Measurements from ENCODE around the gene CD63.

The CD63 gene

GRCh38 chr12:55721601-55722213 lies 7.1 kb downstream of the CD63 start:
- Histone ChIP-seq H3K4me3 (ENCODE audit: low read depth in 1 of 2, low read length in 2 of 2) (peak overlapping the region; percentile 57 to 59), H3K9ac (ENCODE audit: low read depth in 1 of 2, low read length in 2 of 2) (peak overlapping the region; percentile 36 to 48)

GRCh38 chr12:55720894-55721444 lies 7.8 kb downstream of the CD63 start:
- Histone ChIP-seq H3K9ac (ENCODE audit: low read depth in 1 of 2, low read length in 2 of 2) (peak overlapping the region; percentile 46 to 48), H3K36me3 (ENCODE audit: control insufficient read depth in 1 of 2, insufficient read depth in 2 of 2, low read length in 2 of 2) (peaks cover 12 to 33% of the 10 kb centered on the region in 2 donors), H3K4me1 (ENCODE audit: control insufficient read depth in 1 of 2, insufficient read depth in 2 of 2, low read length in 2 of 2) (peaks cover 71 to 85% of the 10 kb centered on the region in 2 donors), H3K4me3 (ENCODE audit: low read depth in 1 of 2, low read length in 2 of 2) (peak overlapping the region; percentile 57 to 59), H3K27me3 (ENCODE audit: control insufficient read depth in 1 of 2, insufficient read depth in 2 of 2, low read length in 2 of 2) (no peaks in the 10 kb centered on the region), H3K27ac (ENCODE audit: low read depth, low read length) (no peak overlapping the region), H3K9me3 (ENCODE audit: control insufficient read depth in 1 of 2, low read length in 2 of 2) (no peaks in the 10 kb centered on the region)

More at GRCh38 chr12:55721601-55722213, 7.1 kb downstream of the CD63 start:
- Histone ChIP-seq H3K27ac (ENCODE audit: low read depth, low read length) (no peak overlapping the region), H3K27me3 (ENCODE audit: control insufficient read depth in 1 of 2, insufficient read depth in 2 of 2, low read length in 2 of 2) (no peaks in the 10 kb centered on the region), H3K4me1 (ENCODE audit: control insufficient read depth in 1 of 2, insufficient read depth in 2 of 2, low read length in 2 of 2) (peaks cover 70 to 84% of the 10 kb centered on the region in 2 donors), H3K9me3 (ENCODE audit: control insufficient read depth in 1 of 2, low read length in 2 of 2) (no peaks in the 10 kb centered on the region), H3K36me3 (ENCODE audit: control insufficient read depth in 1 of 2, insufficient read depth in 2 of 2, low read length in 2 of 2) (peaks cover 13 to 40% of the 10 kb centered on the region in 2 donors)

GRCh38 chr12:55720071-55720564 lies 8.7 kb downstream of the CD63 start, which contains the start of gene RDH5:
Gene RDH5 (plus strand): TSS chr12:55720393. CDS start chr12:55721185, 792 bp downstream.
- no peaks in the 10 kb centered on the region for H3K27me3 ChIP-seq (ENCODE audit: control insufficient read depth in 1 of 2, insufficient read depth in 2 of 2, low read length in 2 of 2)
- peak within 1 kb of the TSS; percentile 49 for H3K27ac ChIP-seq (ENCODE audit: low read depth, low read length)
- peak within 1 kb of the TSS; percentile 57 to 59 for H3K4me3 ChIP-seq (ENCODE audit: low read depth in 1 of 2, low read length in 2 of 2)
- peaks cover 77 to 90% of the 10 kb centered on the region in 2 donors for H3K4me1 ChIP-seq (ENCODE audit: control insufficient read depth in 1 of 2, insufficient read depth in 2 of 2, low read length in 2 of 2)
- no peaks in the 10 kb centered on the region for H3K9me3 ChIP-seq (ENCODE audit: control insufficient read depth in 1 of 2, low read length in 2 of 2)
- H3K9ac ChIP-seq (ENCODE audit: low read depth in 1 of 2, low read length in 2 of 2): peak within 1 kb of the TSS; percentile 46 to 48
- H3K36me3 ChIP-seq (ENCODE audit: control insufficient read depth in 1 of 2, insufficient read depth in 2 of 2, low read length in 2 of 2): peaks cover 5 to 25% of the 10 kb centered on the region in 2 donors

DNA sequence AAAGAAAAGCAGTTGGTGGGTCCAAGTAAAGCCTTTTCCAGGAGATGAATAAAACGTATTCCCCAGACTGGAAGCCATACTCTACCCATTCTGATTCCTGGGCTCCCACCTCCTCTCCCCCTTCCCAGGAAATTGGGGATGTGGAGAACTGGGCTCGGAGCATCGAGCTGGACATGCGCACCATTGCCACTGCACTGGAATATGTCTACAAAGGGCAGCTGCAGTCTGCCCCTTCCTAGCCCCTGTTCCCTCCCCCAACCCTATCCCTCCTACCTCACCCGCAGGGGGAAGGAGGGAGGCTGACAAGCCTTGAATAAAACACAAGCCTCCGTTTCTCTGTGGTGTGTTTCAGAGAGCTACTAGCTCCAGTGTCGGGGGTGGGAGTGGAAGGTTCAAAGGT lies 9.4 kb downstream of the CD63 start:
- no peaks in the 10 kb centered on the region for H3K27me3 ChIP-seq (ENCODE audit: control insufficient read depth in 1 of 2, insufficient read depth in 2 of 2, low read length in 2 of 2)
- no peaks in the 10 kb centered on the region for H3K9me3 ChIP-seq (ENCODE audit: control insufficient read depth in 1 of 2, low read length in 2 of 2)
- peak overlapping the region; percentile 4 to 9 for H3K9ac ChIP-seq (ENCODE audit: low read depth in 1 of 2, low read length in 2 of 2)
- H3K36me3 ChIP-seq (ENCODE audit: control insufficient read depth in 1 of 2, insufficient read depth in 2 of 2, low read length in 2 of 2): peaks cover 4 to 18% of the 10 kb centered on the region in 2 donors
- peak overlapping the region in 1 of 2 donors; percentile 13 for H3K4me3 ChIP-seq (ENCODE audit: low read depth in 1 of 2, low read length in 2 of 2)
- H3K4me1 ChIP-seq (ENCODE audit: control insufficient read depth in 1 of 2, insufficient read depth in 2 of 2, low read length in 2 of 2): peaks cover 69 to 85% of the 10 kb centered on the region in 2 donors
- H3K27ac ChIP-seq (ENCODE audit: low read depth, low read length): peak overlapping the region; percentile 28

- peaks cover 63 to 79% of the 10 kb centered on the region in 2 donors for H3K4me1 ChIP-seq (ENCODE audit: control insufficient read depth in 1 of 2, insufficient read depth in 2 of 2, low read length in 2 of 2)
Observed at GRCh38 chr12:55718624-55719275, 10.1 kb downstream of the CD63 start.

GRCh38 chr12:55718015-55718414 lies 10.8 kb downstream of the CD63 start:
- Histone ChIP-seq H3K9me3 (ENCODE audit: control insufficient read depth in 1 of 2, low read length in 2 of 2) (no peaks in the 10 kb centered on the region), H3K36me3 (ENCODE audit: control insufficient read depth in 1 of 2, insufficient read depth in 2 of 2, low read length in 2 of 2) (peaks cover 0 to 6% of the 10 kb centered on the region in 2 donors), H3K9ac (ENCODE audit: low read depth in 1 of 2, low read length in 2 of 2) (peak overlapping the region in 1 of 2 donors; percentile 21), H3K27me3 (ENCODE audit: control insufficient read depth in 1 of 2, insufficient read depth in 2 of 2, low read length in 2 of 2) (no peaks in the 10 kb centered on the region), H3K4me1 (ENCODE audit: control insufficient read depth in 1 of 2, insufficient read depth in 2 of 2, low read length in 2 of 2) (peaks cover 57 to 71% of the 10 kb centered on the region in 2 donors), H3K4me3 (ENCODE audit: low read depth in 1 of 2, low read length in 2 of 2) (peak overlapping the region in 1 of 2 donors; percentile 89), H3K27ac (ENCODE audit: low read depth, low read length) (peak overlapping the region; percentile 24)

More at GRCh38 chr12:55718624-55719275, 10.1 kb downstream of the CD63 start:
- Histone ChIP-seq H3K27me3 (ENCODE audit: control insufficient read depth in 1 of 2, insufficient read depth in 2 of 2, low read length in 2 of 2) (no peaks in the 10 kb centered on the region), H3K9me3 (ENCODE audit: control insufficient read depth in 1 of 2, low read length in 2 of 2) (no peaks in the 10 kb centered on the region), H3K27ac (ENCODE audit: low read depth, low read length) (no peak overlapping the region), H3K9ac (ENCODE audit: low read depth in 1 of 2, low read length in 2 of 2) (peak overlapping the region; percentile 9 to 21), H3K36me3 (ENCODE audit: control insufficient read depth in 1 of 2, insufficient read depth in 2 of 2, low read length in 2 of 2) (peaks cover 0 to 11% of the 10 kb centered on the region in 2 donors), H3K4me3 (ENCODE audit: low read depth in 1 of 2, low read length in 2 of 2) (no peak overlapping the region)

DNA sequence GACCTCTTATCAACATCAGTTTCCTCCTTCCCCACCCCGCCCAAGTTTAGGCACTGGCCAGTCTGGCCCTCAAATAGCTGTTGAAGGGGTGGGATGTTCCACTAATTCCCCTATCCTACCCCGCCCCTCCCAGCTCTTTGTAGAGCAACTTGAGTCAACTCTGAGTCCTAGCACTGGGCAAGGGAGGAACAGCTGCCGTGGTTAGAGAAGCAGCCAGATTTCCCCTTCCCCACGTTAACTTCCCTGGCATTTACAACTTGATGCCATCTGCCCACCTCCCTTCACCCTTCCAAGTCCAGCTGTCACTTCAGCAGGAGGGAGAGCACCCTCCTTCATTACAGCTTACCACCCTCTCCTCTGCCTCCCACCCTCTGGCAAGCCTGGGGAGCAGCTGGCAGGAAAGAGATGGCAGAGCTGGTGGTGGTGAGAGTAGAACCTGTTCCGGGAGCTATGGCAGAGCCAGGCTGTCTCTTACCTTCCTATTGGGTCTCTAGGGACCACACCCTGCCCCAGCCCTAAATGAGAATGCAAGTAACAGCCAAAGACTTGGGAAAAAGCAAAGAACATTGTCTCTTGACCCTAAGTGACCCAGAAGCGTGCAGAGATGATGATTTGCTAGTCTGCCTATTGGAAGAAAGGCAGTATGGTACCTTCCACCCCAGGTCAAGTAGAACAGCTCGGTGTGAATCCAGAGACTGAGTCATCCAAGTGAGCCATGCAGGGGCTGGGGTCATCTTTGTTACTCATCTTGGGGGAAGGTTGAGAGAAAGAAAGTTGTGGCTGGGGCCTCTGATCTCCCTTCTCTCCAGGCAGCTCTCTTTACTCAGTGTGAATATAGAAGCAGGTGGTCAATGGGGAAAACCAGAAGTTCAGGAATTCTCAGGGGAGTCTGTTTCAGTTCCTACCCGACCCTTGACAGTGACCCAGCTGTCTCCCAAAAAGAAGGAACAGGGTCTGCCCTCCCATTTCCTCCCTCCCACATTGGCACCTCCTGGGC lies 11.5 kb downstream of the CD63 start:
- Histone ChIP-seq H3K9ac (ENCODE audit: low read depth in 1 of 2, low read length in 2 of 2) (peak overlapping the region; percentile 86 to 96), H3K4me1 (ENCODE audit: control insufficient read depth in 1 of 2, insufficient read depth in 2 of 2, low read length in 2 of 2) (peaks cover 56 to 65% of the 10 kb centered on the region in 2 donors)

DNA sequence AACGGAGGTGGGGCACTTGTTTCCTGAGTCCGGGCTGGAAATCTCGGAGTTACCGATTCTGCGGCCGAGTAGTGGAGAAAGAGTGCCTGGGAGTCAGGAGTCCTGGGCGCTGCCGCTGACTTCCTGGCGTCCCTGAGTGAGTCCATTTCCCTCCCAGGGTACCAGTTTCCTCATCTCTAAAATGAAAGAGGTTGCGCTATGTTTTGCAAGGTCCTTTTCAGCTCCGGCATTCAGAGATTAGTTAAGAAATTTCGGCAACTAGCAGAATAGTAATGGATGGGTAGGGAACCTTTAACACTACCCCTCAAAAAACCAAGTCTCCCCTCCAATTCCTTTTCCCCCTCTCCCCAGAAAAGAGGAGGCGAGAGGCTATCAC lies 12.2 kb downstream of the CD63 start:
- H3K9ac ChIP-seq (ENCODE audit: low read depth in 1 of 2, low read length in 2 of 2): peak overlapping the region; percentile 86 to 96
- H3K27ac ChIP-seq (ENCODE audit: low read depth, low read length): peak overlapping the region; percentile 87
- peaks cover 54 to 61% of the 10 kb centered on the region in 2 donors for H3K4me1 ChIP-seq (ENCODE audit: control insufficient read depth in 1 of 2, insufficient read depth in 2 of 2, low read length in 2 of 2)
- H3K27me3 ChIP-seq (ENCODE audit: control insufficient read depth in 1 of 2, insufficient read depth in 2 of 2, low read length in 2 of 2): no peaks in the 10 kb centered on the region
- no peaks in the 10 kb centered on the region for H3K9me3 ChIP-seq (ENCODE audit: control insufficient read depth in 1 of 2, low read length in 2 of 2)
- H3K36me3 ChIP-seq (ENCODE audit: control insufficient read depth in 1 of 2, insufficient read depth in 2 of 2, low read length in 2 of 2): peaks cover 0 to 3% of the 10 kb centered on the region in 2 donors
- H3K4me3 ChIP-seq (ENCODE audit: low read depth in 1 of 2, low read length in 2 of 2): peak overlapping the region; percentile 89 to 94

More for the DNA sequence above, 11.5 kb downstream of the CD63 start:
- peak overlapping the region; percentile 87 for H3K27ac ChIP-seq (ENCODE audit: low read depth, low read length)
- H3K9me3 ChIP-seq (ENCODE audit: control insufficient read depth in 1 of 2, low read length in 2 of 2): no peaks in the 10 kb centered on the region
- peak overlapping the region; percentile 89 to 94 for H3K4me3 ChIP-seq (ENCODE audit: low read depth in 1 of 2, low read length in 2 of 2)
- no peaks in the 10 kb centered on the region for H3K27me3 ChIP-seq (ENCODE audit: control insufficient read depth in 1 of 2, insufficient read depth in 2 of 2, low read length in 2 of 2)
- H3K36me3 ChIP-seq (ENCODE audit: control insufficient read depth in 1 of 2, insufficient read depth in 2 of 2, low read length in 2 of 2): peaks cover 0 to 3% of the 10 kb centered on the region in 2 donors

DNA sequence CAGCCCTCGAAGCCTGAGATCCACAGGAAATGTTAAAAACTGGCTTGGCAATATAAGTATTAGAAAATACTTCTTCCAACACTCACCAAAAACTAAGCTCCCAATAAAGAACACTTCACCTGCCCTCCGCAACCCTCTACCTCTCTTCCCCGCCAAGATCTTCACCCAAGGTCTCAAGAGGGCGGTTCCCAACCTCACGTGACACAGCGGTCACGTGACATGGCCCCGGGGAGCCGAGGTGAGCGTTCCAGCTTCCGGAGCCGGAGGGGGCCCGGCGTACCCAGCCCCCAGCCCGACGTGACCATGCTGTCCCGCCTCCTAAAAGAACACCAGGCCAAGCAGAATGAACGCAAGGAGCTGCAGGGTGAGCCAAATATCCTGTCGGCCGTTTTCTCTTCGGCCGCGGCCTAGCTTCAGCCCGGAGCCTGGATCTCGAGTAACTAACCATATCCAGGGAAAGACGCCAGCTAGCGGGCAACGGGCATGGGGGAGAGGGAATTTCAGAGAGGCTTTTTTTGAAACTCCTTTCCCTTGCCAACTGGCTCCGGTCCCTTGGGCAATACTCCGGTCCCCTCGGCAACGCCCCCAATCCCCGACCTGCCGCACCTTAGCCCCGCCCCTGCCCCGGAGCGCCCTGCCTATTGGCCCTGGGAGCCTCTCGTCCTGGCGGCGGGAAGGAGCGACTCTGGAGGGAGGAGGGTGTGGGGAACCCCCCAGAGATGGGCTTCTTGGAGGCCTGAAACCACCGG lies 12.8 kb downstream of the CD63 start, which contains the start of gene BLOC1S1:
BLOC1S1 (plus strand) TSS at position 214 of the 749 bp plus-strand sequence; CDS start at position 220, 6 bp downstream.
- peaks cover 48 to 55% of the 10 kb centered on the region in 2 donors for H3K4me1 ChIP-seq (ENCODE audit: control insufficient read depth in 1 of 2, insufficient read depth in 2 of 2, low read length in 2 of 2)
- H3K4me3 ChIP-seq (ENCODE audit: low read depth in 1 of 2, low read length in 2 of 2): peak within 1 kb of the TSS; percentile 89 to 94

More for the DNA sequence above, 12.8 kb downstream of the CD63 start, which contains the start of gene BLOC1S1:
- Histone ChIP-seq H3K36me3 (ENCODE audit: control insufficient read depth in 1 of 2, insufficient read depth in 2 of 2, low read length in 2 of 2) (peaks cover 0 to 3% of the 10 kb centered on the region in 2 donors), H3K27me3 (ENCODE audit: control insufficient read depth in 1 of 2, insufficient read depth in 2 of 2, low read length in 2 of 2) (no peaks in the 10 kb centered on the region), H3K9ac (ENCODE audit: low read depth in 1 of 2, low read length in 2 of 2) (peak within 1 kb of the TSS; percentile 86 to 96), H3K9me3 (ENCODE audit: control insufficient read depth in 1 of 2, low read length in 2 of 2) (no peaks in the 10 kb centered on the region), H3K27ac (ENCODE audit: low read depth, low read length) (peak within 1 kb of the TSS; percentile 87)
